Nucleus accumbens (tissue), 56 donors: ENCODE results near the gene HADHB.
"Not testable (repeated sequence)": the region's sequence is repeated elsewhere in the genome, so short reads cannot be mapped to it uniquely, and the experiment has no call there.

Experiments used
- DNase-seq, 56 donors: peaks; one replicate each; lab custom pipeline; 2025; lab: John Stamatoyannopoulos, UW

The HADHB gene

DNA sequence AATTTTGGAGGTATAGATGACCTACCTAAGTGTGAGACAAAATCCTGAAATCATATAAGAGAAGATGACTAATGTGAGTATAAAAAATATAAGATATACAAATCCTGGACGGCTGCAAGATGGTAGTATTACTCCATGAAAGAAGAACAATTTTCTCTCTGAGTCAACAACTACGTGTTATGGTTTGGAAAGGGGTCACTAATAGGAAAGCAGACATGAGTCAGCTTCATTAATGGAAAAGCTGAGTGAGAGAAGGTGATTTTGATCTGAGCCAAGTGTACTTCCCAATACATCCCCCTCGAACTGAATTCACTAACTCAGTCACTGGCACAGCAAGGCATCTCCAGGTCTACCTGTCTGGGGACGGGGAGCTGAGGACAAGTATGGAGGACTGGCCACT lies 81.1 kb downstream of the HADHB start:
- no peak for DNase-seq

DNA sequence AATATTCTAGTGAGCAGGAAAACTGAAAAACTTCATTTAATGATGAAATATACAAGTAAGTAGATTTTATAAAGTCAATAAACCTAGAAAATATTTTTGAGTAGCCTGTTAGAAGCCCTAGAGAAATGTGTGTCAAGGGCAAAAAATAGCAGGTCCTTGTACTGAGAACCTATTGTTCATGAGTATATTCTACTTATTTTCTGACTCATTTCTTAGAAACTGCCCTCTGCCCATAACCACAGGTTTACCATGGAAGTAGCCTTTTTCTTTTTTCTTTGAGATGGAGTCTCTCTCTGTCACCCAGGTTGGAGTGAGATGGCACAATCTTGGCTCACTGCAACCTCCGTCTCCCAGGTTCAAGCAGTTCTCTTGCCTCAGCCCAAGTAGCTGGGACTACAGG lies 81.8 kb downstream of the HADHB start:
- DNase-seq, result no peak

DNA sequence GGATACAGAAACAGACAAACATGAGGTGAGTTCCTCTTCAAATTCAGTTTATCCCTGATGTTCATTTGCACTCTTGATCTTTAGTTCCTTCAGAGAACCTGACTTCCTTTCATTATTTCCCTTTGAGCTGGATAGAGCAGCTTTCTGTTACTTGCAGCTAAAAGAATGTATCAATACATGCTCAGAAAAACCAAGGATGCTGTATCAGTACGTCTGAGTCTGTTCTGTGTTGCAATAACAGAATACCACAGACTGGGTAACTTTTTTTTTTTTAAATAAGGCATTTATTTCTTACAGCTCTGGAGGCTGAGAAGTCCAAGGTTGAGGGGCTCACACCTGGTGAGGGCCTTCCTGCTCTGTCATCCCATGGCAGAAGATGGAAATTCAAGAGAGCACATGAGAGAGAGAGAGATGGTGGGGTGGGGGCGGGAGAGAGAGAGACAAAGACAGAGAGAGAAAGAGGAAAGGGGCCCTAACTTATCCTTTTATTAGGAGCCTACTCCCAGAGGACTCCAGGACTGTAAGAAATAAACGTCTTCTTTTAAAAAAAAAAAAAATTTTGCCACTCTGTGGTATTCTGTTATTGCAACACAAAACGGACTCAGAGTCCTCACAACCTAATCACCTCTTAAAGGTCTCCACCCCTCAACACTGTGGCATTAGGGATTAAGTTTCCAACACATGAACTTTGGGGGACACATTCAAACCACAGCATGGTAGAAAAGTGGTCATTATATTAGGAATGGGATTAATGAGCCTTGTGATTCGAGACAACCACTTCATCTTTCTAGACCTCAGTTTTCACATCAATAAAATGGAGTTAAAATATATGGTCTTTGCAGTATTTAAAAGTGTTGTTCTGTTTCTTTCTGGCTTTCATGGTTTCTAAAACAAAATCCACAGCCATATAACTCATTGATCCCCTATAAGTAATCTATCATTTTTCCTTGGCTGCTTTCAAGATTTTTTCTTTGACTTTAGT lies 82.8 kb downstream of the HADHB start:
- no peak for DNase-seq

DNA sequence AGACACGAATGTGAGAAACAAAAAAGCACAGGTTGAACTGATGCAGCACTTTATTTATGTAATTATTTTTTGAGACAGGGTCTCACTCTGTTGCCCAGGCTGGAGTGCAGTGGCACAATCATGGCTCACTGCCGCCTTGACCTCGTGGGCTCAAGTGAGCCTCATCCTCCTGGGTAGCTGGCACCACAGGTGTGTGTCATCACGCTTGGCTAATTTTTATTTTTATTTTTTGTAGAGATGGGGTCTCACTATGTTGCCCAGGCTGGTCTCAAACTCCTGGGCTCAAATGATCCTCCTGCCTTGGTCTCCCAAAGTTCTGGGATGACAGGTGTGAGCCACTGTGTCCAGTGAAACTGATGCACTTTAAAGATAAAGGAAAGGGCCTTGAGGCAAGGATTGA lies 84.3 kb downstream of the HADHB start:
- not testable (repeated sequence) for DNase-seq

DNA sequence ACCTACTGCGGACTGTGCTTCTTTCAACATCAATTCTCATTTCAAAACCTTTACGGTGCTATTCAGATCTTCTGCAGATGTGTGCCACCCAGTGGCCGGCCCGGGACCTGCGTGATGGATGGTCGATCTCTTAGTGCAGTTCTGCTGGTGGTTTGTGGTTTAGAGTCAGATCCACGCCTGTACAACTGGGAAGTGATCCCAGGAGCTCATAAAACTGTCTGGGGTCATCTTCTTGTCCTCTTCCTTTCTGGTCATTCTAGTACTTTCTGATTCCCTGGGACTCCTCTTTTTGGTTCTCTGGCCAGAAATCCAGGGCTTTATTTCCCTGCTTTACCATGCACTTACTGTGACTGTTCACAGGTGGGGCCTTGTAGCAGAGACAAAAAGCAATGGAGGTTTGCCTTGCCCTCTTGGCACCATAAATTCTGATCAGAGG lies 85.4 kb downstream of the HADHB start:
- peak in 53 of 56 donors; percentile 10 to 93 (median 62) for DNase-seq

DNA sequence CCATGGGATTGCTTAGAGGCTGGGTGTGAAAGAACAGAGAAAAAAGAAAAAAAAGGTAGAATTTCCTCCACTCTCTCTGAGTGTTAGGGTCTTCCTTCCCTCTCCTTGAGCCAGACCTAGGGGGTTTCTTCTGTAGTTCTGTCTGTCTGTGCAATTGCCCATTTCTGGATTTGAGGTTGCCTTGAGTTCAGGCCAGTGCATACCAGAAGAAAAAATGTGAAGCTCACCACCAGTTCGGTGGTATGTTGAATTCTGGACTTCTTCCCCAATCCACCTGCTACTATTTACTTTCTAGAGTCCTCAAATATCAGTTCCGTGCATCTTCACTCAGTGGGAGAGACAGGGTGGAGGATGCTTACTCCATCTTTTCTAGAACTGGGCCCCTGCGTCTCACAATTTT lies 85.9 kb downstream of the HADHB start:
- DNase-seq, result no peak

DNA sequence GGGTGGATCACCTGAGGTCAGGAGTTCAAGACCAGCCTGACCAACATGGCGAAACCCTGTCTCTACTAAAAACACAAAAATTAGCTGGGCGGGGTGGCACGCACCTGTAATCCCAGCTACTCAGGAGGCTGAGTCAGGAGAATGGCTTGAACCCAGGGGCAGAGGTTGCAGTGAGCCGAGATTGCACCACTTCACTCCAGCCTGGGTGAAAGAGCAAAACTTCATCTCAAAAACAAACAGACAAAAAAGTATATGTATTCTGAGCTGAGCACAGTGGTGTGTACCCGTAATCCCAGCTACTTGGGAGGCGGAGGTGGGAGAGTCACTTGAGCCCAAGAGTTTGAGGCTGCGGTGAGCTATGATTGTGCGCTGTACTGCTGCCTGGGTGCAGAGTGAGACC lies 86.6 kb downstream of the HADHB start:
- DNase-seq, result not testable (repeated sequence)

DNA sequence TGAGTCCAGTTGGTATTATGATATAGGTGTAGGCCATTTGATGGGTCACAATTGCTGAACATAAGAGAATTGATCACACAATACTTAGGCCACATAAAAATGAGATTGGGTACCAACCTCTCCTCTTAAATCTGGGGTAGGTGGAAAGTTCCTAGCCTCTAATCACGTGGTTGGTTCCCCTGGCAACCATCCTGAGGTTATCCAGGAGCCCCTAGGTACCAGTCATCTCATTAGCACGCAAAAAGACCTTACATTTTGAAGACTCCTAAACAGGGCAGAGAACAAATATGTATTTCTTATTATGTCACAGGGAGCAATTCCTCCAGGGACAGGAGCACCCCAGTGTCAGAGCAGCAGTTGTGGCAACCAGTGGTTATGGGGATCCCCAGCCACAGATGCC lies 88.6 kb downstream of the HADHB start:
- no peak for DNase-seq

DNA sequence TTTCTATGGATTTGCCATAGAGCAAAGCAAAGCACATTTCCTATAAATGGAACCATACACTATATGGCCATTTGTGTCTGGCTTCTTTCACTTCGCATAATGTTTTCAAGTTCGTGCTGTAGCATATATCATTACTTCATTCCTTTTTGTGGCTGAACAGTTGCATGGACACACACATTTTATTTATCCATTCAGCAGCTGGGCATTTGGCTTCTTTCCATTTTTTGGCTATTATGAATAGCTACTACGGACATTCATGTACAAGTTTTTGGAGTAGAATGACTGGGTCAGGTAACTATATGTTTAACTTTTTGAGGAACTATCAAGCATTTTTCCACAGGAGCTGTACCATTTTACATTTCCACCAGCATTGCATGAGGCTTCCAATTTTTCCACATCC lies 90.5 kb downstream of the HADHB start:
- DNase-seq, result no peak

DNA sequence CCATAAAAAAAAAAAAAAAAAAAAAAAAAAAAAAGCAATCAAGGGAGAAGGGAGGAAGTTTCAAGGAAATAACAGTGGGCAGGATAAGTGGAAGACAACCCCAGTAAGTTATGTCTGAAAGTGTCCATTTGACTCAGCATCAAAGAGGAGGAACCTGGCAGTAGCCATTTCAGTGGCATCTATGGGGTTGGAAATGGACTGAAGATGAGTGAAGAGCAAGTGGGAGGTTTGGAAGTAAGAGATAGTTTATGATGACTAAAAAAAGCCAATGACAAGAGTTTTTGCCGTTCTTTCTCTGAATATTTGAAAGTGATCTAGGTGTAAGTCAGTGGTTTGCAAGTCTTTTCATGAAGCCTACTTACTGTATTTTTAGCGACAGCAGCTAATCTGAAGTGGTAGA lies 92.0 kb downstream of the HADHB start:
- no peak for DNase-seq

DNA sequence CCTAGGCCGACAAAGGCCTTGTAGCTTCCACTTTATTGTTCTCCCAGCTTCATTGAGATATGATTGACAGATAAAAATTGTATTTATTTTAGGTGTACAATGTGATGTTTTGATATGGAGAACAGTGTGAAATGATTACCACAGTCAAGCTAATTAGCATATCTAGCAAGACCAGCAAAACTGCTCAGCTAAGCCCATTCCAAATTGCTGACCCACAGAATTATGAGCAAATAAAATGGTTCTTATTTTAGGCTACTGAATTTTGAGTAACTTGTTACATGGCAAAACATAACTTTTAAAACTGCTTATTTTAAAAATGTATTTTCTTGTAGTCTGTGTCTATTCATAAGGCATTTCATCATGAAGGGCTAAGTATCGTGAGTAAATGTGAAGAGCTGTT lies 92.6 kb downstream of the HADHB start:
- no peak for DNase-seq
